GM21360 (cell line): Measurements from ENCODE around the gene ATXN1.
A peak's percentile ranks its signal among the peaks of the same experiment; 100 is the strongest.

Experiments
- ATAC-seq: cut with Tn5 transposase; IDR thresholded peaks from one replicate; pipeline ENCODE4 v1.9.1; 2021; ENCODE audit warnings: mild to moderate bottlenecking, moderate library complexity; ENCODE audit not compliant: unreplicated experiment

Gene ATXN1

GRCh38 chr6:16354692-16355091 lies 406.6 kb downstream of the ATXN1 start:
- ATAC-seq, result no peak

- no peak for ATAC-seq
Measured at GRCh38 chr6:16352821-16353438, 408.3 kb downstream of the ATXN1 start.

GRCh38 chr6:16352258-16352635 lies 409.0 kb downstream of the ATXN1 start:
- no peak for ATAC-seq

- ATAC-seq, result no peak
Measured at GRCh38 chr6:16349544-16349943, 411.7 kb downstream of the ATXN1 start.

- no peak for ATAC-seq
Measured at GRCh38 chr6:16346831-16347230, 414.4 kb downstream of the ATXN1 start.

- ATAC-seq, result no peak
Measured at GRCh38 chr6:16345449-16346330, 415.6 kb downstream of the ATXN1 start.

GRCh38 chr6:16344756-16345155 lies 416.5 kb downstream of the ATXN1 start:
- ATAC-seq, result no peak

- ATAC-seq, result no peak
Measured at GRCh38 chr6:16343593-16343992, 417.7 kb downstream of the ATXN1 start.

- ATAC-seq, result no peak
Measured at GRCh38 chr6:16339265-16339587, 422.0 kb downstream of the ATXN1 start.

- ATAC-seq, result no peak
Measured at GRCh38 chr6:16338577-16339264, 422.5 kb downstream of the ATXN1 start.

- no peak for ATAC-seq
Measured at GRCh38 chr6:16337295-16337975, 423.8 kb downstream of the ATXN1 start.

- ATAC-seq, result no peak
Measured at GRCh38 chr6:16336911-16337294, 424.4 kb downstream of the ATXN1 start.

- no peak for ATAC-seq
Measured at GRCh38 chr6:16336056-16336818, 425.0 kb downstream of the ATXN1 start.

GRCh38 chr6:16335176-16335575 lies 426.1 kb downstream of the ATXN1 start:
- no peak for ATAC-seq

GRCh38 chr6:16334671-16335070 lies 426.6 kb downstream of the ATXN1 start:
- ATAC-seq, result no peak

GRCh38 chr6:16333580-16333979 lies 427.7 kb downstream of the ATXN1 start:
- ATAC-seq, result no peak

GRCh38 chr6:16332175-16332542 lies 429.1 kb downstream of the ATXN1 start:
- peak; percentile 85 for ATAC-seq

- ATAC-seq, result peak; percentile 11
Measured at GRCh38 chr6:16331384-16332174, 429.7 kb downstream of the ATXN1 start.

GRCh38 chr6:16329233-16329632 lies 432.0 kb downstream of the ATXN1 start:
- no peak for ATAC-seq

- no peak for ATAC-seq
Measured at GRCh38 chr6:16327777-16328325, 433.4 kb downstream of the ATXN1 start.
